Endodermal cell (in vitro differentiated cells): ENCODE results near the gene C4A. TPM values are rescaled to one million over a fixed set of nuclear protein-coding genes. Genes with fewer than 3 reads are reported as not detected.
"Not testable (repeated sequence)": the region's sequence is repeated elsewhere in the genome, so short reads cannot be mapped to it uniquely, and the experiment has no call there.

ENCODE experiments used
- DNase-seq: peaks from one replicate; pipeline ENCODE4 v3.0.0-alpha.2; 2017
- H3K27ac ChIP-seq: 2 replicates; pipeline ENCODE4 v1.5.1; 2013; ENCODE audit warnings: mild to moderate bottlenecking, low read depth, low read length, moderate library complexity
- H3K27me3 ChIP-seq: 2 replicates; pipeline ENCODE4 v1.6.1; 2013; ENCODE audit warnings: mild to moderate bottlenecking, low read length, moderate library complexity; ENCODE audit not compliant: insufficient read depth, control insufficient read depth, poor library complexity, severe bottlenecking
- H3K36me3 ChIP-seq: 2 replicates; pipeline ENCODE4 v1.7.0; 2013; ENCODE audit warnings: mild to moderate bottlenecking, low read length, moderate library complexity; ENCODE audit not compliant: control insufficient read depth, insufficient read depth
- H3K4me1 ChIP-seq: one replicate; pipeline ENCODE4 v1.7.0; 2013; ENCODE audit warnings: low read length; ENCODE audit not compliant: control insufficient read depth, insufficient read depth
- H3K4me3 ChIP-seq: 2 replicates; pipeline ENCODE4 v1.5.1; 2013; ENCODE audit warnings: mild to moderate bottlenecking, low read length, moderate library complexity
- H3K9ac ChIP-seq: 2 replicates; pipeline ENCODE4 v1.6.1; 2013; ENCODE audit warnings: mild to moderate bottlenecking, low read length, moderate library complexity; ENCODE audit not compliant: poor library complexity, severe bottlenecking; ENCODE audit errors: extremely low read depth
- H3K9me3 ChIP-seq: 2 replicates; pipeline ENCODE4 v1.6.1; 2013; ENCODE audit warnings: mild to moderate bottlenecking, low read length, moderate library complexity; ENCODE audit not compliant: control insufficient read depth
- H3K27ac Mint-ChIP-seq: 2 replicates; pipeline ENCODE4 v1.8.0; 2020; ENCODE audit warnings: mixed read lengths
- H3K27me3 Mint-ChIP-seq: 2 replicates; pipeline ENCODE4 v1.8.0; 2021; ENCODE audit warnings: mild to moderate bottlenecking, mixed read lengths; ENCODE audit not compliant: insufficient read depth
- H3K36me3 Mint-ChIP-seq: 2 replicates; pipeline ENCODE4 v1.8.0; 2020; ENCODE audit warnings: low read depth, mixed read lengths
- H3K4me1 Mint-ChIP-seq: 2 replicates; pipeline ENCODE4 v1.8.0; 2020; ENCODE audit warnings: mixed read lengths
- H3K4me3 Mint-ChIP-seq: 2 replicates; pipeline ENCODE4 v1.8.0; 2020; ENCODE audit warnings: mild to moderate bottlenecking, moderate library complexity, mixed read lengths
- H3K9me3 Mint-ChIP-seq: 2 replicates; pipeline ENCODE4 v1.8.0; 2020; ENCODE audit warnings: mild to moderate bottlenecking, mixed read lengths
- CTCF ChIP-seq: fragments of 200-600 bp; sonication (generic); conservative IDR thresholded peaks from 2 replicates; pipeline ENCODE4 v1.5.0; 2021; ENCODE audit warnings: antibody characterized with exemption, mild to moderate bottlenecking
- WGBS, 2 experiments: methylation state at CpG; one replicate each; pipeline versions ENCODE4 v1.1.5 to v1.1.7; 2013; ENCODE audit warnings: missing lambda C conversion rate in 2 of 2, mixed read lengths in 1 of 2; ENCODE audit not compliant: insufficient coverage in 1 of 2, insufficient read length in 1 of 2; 5-methylcytosine and 5-hydroxymethylcytosine counted together
- total RNA-seq, 2 donors: library from RNA; stranded (reverse); fragmentation: NEBNext Ultra II Directional in 1 of 2; extraction: Animal tissue kit (Norgen Biotek cat#: 25700) in 1 of 2; gene quantifications; 2 replicates in 1 of 2; 3 replicates in 1 of 2; pipeline ENCODE4 v1.2.1, GENCODE V29; 2021

Gene C4A
- total RNA-seq, 2 donors from 2014 or later, result 4.5 to 6.2 TPM

GRCh38 chr6:31977816-31978431, 3.9 kb upstream of the C4A start:
- no peak for DNase-seq
- H3K4me3 ChIP-seq, result no peak overlapping the region
- Mint-ChIP-seq H3K27me3 (no peaks in the 10 kb centered on the region), H3K27ac (no peak overlapping the region), H3K9me3 (peaks cover 29% of the 10 kb centered on the region), H3K36me3 (peaks cover 40% of the 10 kb centered on the region), H3K4me1 (peaks cover 3% of the 10 kb centered on the region), H3K4me3 (no peak overlapping the region)
- H3K27me3 ChIP-seq, result no peaks in the 10 kb centered on the region
- H3K27ac ChIP-seq, result no peak overlapping the region
- peaks cover 11% of the 10 kb centered on the region for H3K9me3 ChIP-seq
- 95 to 99% methylated on average over 8 to 12 of the region's 12 CpGs for WGBS, 2 experiments
- no peak for TF ChIP-seq CTCF
- no peaks in the 10 kb centered on the region for H3K4me1 ChIP-seq
- H3K36me3 ChIP-seq, result peaks cover 12% of the 10 kb centered on the region
- H3K9ac ChIP-seq, result no peak overlapping the region

- Mint-ChIP-seq H3K9me3 (peaks cover 29% of the 10 kb centered on the region), H3K4me3 (no peak overlapping the region), H3K27ac (no peak overlapping the region), H3K36me3 (peaks cover 32% of the 10 kb centered on the region), H3K27me3 (no peaks in the 10 kb centered on the region), H3K4me1 (no peaks in the 10 kb centered on the region)
- H3K36me3 ChIP-seq, result peaks cover 12% of the 10 kb centered on the region
- DNase-seq, result no peak
- no peak for TF ChIP-seq CTCF
- H3K4me1 ChIP-seq, result no peaks in the 10 kb centered on the region
- no peak overlapping the region for H3K4me3 ChIP-seq
- no peak overlapping the region for H3K9ac ChIP-seq
- H3K27me3 ChIP-seq, result no peaks in the 10 kb centered on the region
- WGBS, 2 experiments, result 85 to 88% methylated on average over 4 to 5 of the region's 5 CpGs
- H3K9me3 ChIP-seq, result peaks cover 11% of the 10 kb centered on the region
- no peak overlapping the region for H3K27ac ChIP-seq
Measured at GRCh38 chr6:31978831-31979230, 3.0 kb upstream of the C4A start.

- Histone ChIP-seq H3K9me3 (peaks cover 11% of the 10 kb centered on the region), H3K27ac (no peak overlapping the region), H3K9ac (no peak overlapping the region), H3K4me3 (no peak overlapping the region), H3K36me3 (peaks cover 12% of the 10 kb centered on the region), H3K4me1 (no peaks in the 10 kb centered on the region), H3K27me3 (no peaks in the 10 kb centered on the region)
- Mint-ChIP-seq H3K4me1 (no peaks in the 10 kb centered on the region), H3K36me3 (peaks cover 27% of the 10 kb centered on the region), H3K9me3 (peaks cover 25% of the 10 kb centered on the region), H3K27ac (no peak overlapping the region), H3K27me3 (no peaks in the 10 kb centered on the region), H3K4me3 (no peak overlapping the region)
- TF ChIP-seq CTCF, result no peak
- DNase-seq, result no peak
- 91 to 97% methylated on average over 3 of the region's 3 CpGs for WGBS, 2 experiments
Measured at GRCh38 chr6:31979238-31979898, 2.5 kb upstream of the C4A start.

GRCh38 chr6:31980195-31980876, 1.5 kb upstream of the C4A start:
- Mint-ChIP-seq H3K36me3 (peaks cover 18% of the 10 kb centered on the region), H3K9me3 (peaks cover 16% of the 10 kb centered on the region)
- not testable (repeated sequence) for H3K4me3 ChIP-seq, H3K27me3 Mint-ChIP-seq, H3K4me1 ChIP-seq, H3K27me3 ChIP-seq, H3K27ac ChIP-seq, H3K4me3 Mint-ChIP-seq, H3K9me3 ChIP-seq, DNase-seq, H3K9ac ChIP-seq, H3K4me1 Mint-ChIP-seq, H3K27ac Mint-ChIP-seq
- H3K36me3 ChIP-seq, result peaks cover 12% of the 10 kb centered on the region
- 95 to 100% methylated on average over 1 to 11 of the region's 13 CpGs for WGBS, 2 experiments

GRCh38 chr6:31980998-31981397, 859 bp upstream of the C4A start:
- peaks cover 13% of the 10 kb centered on the region for H3K9me3 Mint-ChIP-seq
- DNase-seq, H3K4me1 ChIP-seq, H3K27ac ChIP-seq, H3K4me1 Mint-ChIP-seq, H3K4me3 ChIP-seq, H3K27me3 Mint-ChIP-seq, H3K9me3 ChIP-seq, H3K9ac ChIP-seq, H3K27ac Mint-ChIP-seq, H3K27me3 ChIP-seq, H3K4me3 Mint-ChIP-seq: not testable (repeated sequence)
- H3K36me3 ChIP-seq, result peaks cover 12% of the 10 kb centered on the region
- whole genome bisulfite sequencing, 2 experiments, result no CpG with 5 or more reads among the region's 5 CpGs
- H3K36me3 Mint-ChIP-seq, result peaks cover 15% of the 10 kb centered on the region
